Measurements from ENCODE around the gene HIVEP2. TPM values are rescaled to one million over a fixed set of nuclear protein-coding genes. Genes with fewer than 3 reads are reported as not detected.

Gene HIVEP2
- total RNA-seq, 1 donor from 2014 or later: 32.0 TPM

GRCh38 chr6:142773859-142774648 is 170.9 kb downstream of the HIVEP2 start:
- intact Hi-C loops (cut with DNase I): no loop called here
- ATAC-seq (no peak), DNase-seq (ENCODE audit: low spot score) (no peak)

- DNase-seq (ENCODE audit: low spot score) (no peak), ATAC-seq (no peak)
- intact Hi-C loops (cut with DNase I): no loop called here
These were observed 171.7 kb downstream of the HIVEP2 start for GRCh38 chr6:142773324-142773723.

GRCh38 chr6:142771162-142771561 is 173.8 kb downstream of the HIVEP2 start:
- DNase-seq (ENCODE audit: low spot score) (no peak), ATAC-seq (no peak)
- intact Hi-C loops (cut with DNase I): no loop called here

- DNase-seq (ENCODE audit: low spot score) (no peak), ATAC-seq (no peak)
- intact Hi-C loops (cut with DNase I): no loop called here
These were observed 179.7 kb downstream of the HIVEP2 start for GRCh38 chr6:142765306-142765705.

GRCh38 chr6:142764311-142764710 is 180.7 kb downstream of the HIVEP2 start:
- ATAC-seq: no peak
- intact Hi-C loops (cut with DNase I): no loop called here
- no peak for DNase-seq (ENCODE audit: low spot score)

GRCh38 chr6:142763205-142763604 is 181.8 kb downstream of the HIVEP2 start:
- ATAC-seq: no peak
- intact Hi-C loops (cut with DNase I): no loop called here
- no peak for DNase-seq (ENCODE audit: low spot score)

GRCh38 chr6:142761756-142762155 is 183.2 kb downstream of the HIVEP2 start:
- DNase-seq (ENCODE audit: low spot score) (no peak), ATAC-seq (no peak)
- intact Hi-C loops (cut with DNase I): no loop called here

- DNase-seq (ENCODE audit: low spot score): no peak
- intact Hi-C loops (cut with DNase I): no loop called here
- ATAC-seq: no peak
These were observed 184.8 kb downstream of the HIVEP2 start for GRCh38 chr6:142760152-142760551.

GRCh38 chr6:142758629-142759025 is 186.3 kb downstream of the HIVEP2 start:
- no peak for DNase-seq (ENCODE audit: low spot score)
- no peak for ATAC-seq
- intact Hi-C loops (cut with DNase I): no loop called here

- no peak for DNase-seq (ENCODE audit: low spot score)
- intact Hi-C loops (cut with DNase I): no loop called here
- ATAC-seq: no peak
These were observed 186.9 kb downstream of the HIVEP2 start for GRCh38 chr6:142757852-142758628.

GRCh38 chr6:142756215-142756630 is 188.8 kb downstream of the HIVEP2 start:
- no peak for ATAC-seq
- intact Hi-C loops (cut with DNase I): no loop called here

GRCh38 chr6:142753196-142753595 is 191.8 kb downstream of the HIVEP2 start:
- intact Hi-C loops (cut with DNase I): no loop called here
- ATAC-seq: no peak
- no peak for DNase-seq (ENCODE audit: low spot score)

More at GRCh38 chr6:142756215-142756630, 188.8 kb downstream of the HIVEP2 start:
- DNase-seq (ENCODE audit: low spot score): no peak

- ATAC-seq: no peak
- intact Hi-C loops (cut with DNase I): no loop called here
- DNase-seq (ENCODE audit: low spot score): no peak
These were observed 192.6 kb downstream of the HIVEP2 start for GRCh38 chr6:142752348-142752747.

GRCh38 chr6:142751452-142751851 is 193.5 kb downstream of the HIVEP2 start:
- ATAC-seq (no peak), DNase-seq (ENCODE audit: low spot score) (no peak)
- intact Hi-C loops (cut with DNase I): no loop called here

- no peak for ATAC-seq
- no peak for DNase-seq (ENCODE audit: low spot score)
- intact Hi-C loops (cut with DNase I): no loop called here
These were observed 194.0 kb downstream of the HIVEP2 start for GRCh38 chr6:142750998-142751397.

- ATAC-seq: no peak
- DNase-seq (ENCODE audit: low spot score): no peak
- intact Hi-C loops (cut with DNase I): no loop called here
These were observed 195.4 kb downstream of the HIVEP2 start for GRCh38 chr6:142749556-142749955.

GRCh38 chr6:142746524-142746923 is 198.5 kb downstream of the HIVEP2 start:
- intact Hi-C loops (cut with DNase I): no loop called here
- ATAC-seq: no peak

GRCh38 chr6:142744836-142745235 is 200.1 kb downstream of the HIVEP2 start:
- DNase-seq (ENCODE audit: low spot score): no peak
- no peak for ATAC-seq
- intact Hi-C loops (cut with DNase I): no loop called here

More at GRCh38 chr6:142746524-142746923, 198.5 kb downstream of the HIVEP2 start:
- DNase-seq (ENCODE audit: low spot score): no peak

- no peak for DNase-seq (ENCODE audit: low spot score)
- no peak for ATAC-seq
- intact Hi-C loops (cut with DNase I): no loop called here
These were observed 204.5 kb downstream of the HIVEP2 start for GRCh38 chr6:142740449-142740848.

GRCh38 chr6:142738731-142739130 is 206.2 kb downstream of the HIVEP2 start:
- DNase-seq (ENCODE audit: low spot score): no peak
- intact Hi-C loops (cut with DNase I): no loop called here
- no peak for ATAC-seq

Measured in sciatic nerve (tissue), 2 donors.